ENCODE results near the gene LNX2. TPM values are rescaled to one million over a fixed set of nuclear protein-coding genes. Genes with fewer than 3 reads are reported as not detected.

LNX2 gene
- total and polyA plus RNA-seq, 4 donors: 2.6 to 10.3 (median 8.6) TPM

GRCh38 chr13:27505792-27506191, 114.5 kb downstream of the LNX2 start:
- Histone ChIP-seq H3K36me3 (ENCODE audit: control insufficient read depth in 1 of 2, insufficient read depth in 2 of 2, low read length in 1 of 2) (no peaks in the 10 kb centered on the region), H3K27me3 (ENCODE audit: control insufficient read depth in 1 of 2, insufficient read depth in 2 of 2, low read length in 1 of 2) (no peaks in the 10 kb centered on the region), H3K27ac (ENCODE audit: low read depth in 1 of 2, low read length in 2 of 2) (no peak overlapping the region), H3K4me1 (ENCODE audit: control insufficient read depth in 1 of 2, insufficient read depth in 2 of 2, low read length in 2 of 2) (no peaks in the 10 kb centered on the region), H3K9me3 (ENCODE audit: control insufficient read depth, low read length) (no peaks in the 10 kb centered on the region), H3K4me3 (ENCODE audit: low read length in 2 of 2) (no peak overlapping the region)
- 95 to 96% methylated on average over 3 of the region's 3 CpGs for WGBS, 2 donors
- ATAC-seq (ENCODE audit: low FRiP score) (no peak), DNase-seq (no peak)
- intact Hi-C loops (cut with DNase I): no loop called here

DNA sequence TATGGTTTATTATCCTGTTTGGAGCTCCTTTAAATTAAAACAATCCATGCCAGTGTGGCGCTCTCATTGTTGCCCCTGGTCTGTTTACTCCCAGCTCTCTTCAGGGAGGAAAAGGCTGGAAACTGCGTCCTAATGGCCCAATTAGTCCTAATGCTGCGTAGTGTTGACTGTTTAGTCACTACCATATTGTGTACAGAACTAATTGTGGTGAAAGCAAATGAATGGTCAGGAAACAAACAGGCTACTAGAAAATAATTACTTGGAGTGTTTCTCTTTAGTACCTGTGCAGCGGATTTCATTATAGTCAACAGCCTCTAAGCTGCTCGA, 115.5 kb downstream of the LNX2 start:
- H3K27me3 ChIP-seq (ENCODE audit: control insufficient read depth in 1 of 2, insufficient read depth in 2 of 2, low read length in 1 of 2): no peaks in the 10 kb centered on the region
- ATAC-seq (ENCODE audit: low FRiP score): no peak
- WGBS, 2 donors: 91 to 92% methylated on average over 5 of the region's 5 CpGs
- no peak overlapping the region for H3K4me3 ChIP-seq (ENCODE audit: low read length in 2 of 2)
- intact Hi-C loops (cut with DNase I): no loop called here
- H3K4me1 ChIP-seq (ENCODE audit: control insufficient read depth in 1 of 2, insufficient read depth in 2 of 2, low read length in 2 of 2): no peaks in the 10 kb centered on the region
- DNase-seq: no peak
- H3K36me3 ChIP-seq (ENCODE audit: control insufficient read depth in 1 of 2, insufficient read depth in 2 of 2, low read length in 1 of 2): no peaks in the 10 kb centered on the region
- H3K9me3 ChIP-seq (ENCODE audit: control insufficient read depth, low read length): no peaks in the 10 kb centered on the region
- no peak overlapping the region for H3K27ac ChIP-seq (ENCODE audit: low read depth in 1 of 2, low read length in 2 of 2)

DNA sequence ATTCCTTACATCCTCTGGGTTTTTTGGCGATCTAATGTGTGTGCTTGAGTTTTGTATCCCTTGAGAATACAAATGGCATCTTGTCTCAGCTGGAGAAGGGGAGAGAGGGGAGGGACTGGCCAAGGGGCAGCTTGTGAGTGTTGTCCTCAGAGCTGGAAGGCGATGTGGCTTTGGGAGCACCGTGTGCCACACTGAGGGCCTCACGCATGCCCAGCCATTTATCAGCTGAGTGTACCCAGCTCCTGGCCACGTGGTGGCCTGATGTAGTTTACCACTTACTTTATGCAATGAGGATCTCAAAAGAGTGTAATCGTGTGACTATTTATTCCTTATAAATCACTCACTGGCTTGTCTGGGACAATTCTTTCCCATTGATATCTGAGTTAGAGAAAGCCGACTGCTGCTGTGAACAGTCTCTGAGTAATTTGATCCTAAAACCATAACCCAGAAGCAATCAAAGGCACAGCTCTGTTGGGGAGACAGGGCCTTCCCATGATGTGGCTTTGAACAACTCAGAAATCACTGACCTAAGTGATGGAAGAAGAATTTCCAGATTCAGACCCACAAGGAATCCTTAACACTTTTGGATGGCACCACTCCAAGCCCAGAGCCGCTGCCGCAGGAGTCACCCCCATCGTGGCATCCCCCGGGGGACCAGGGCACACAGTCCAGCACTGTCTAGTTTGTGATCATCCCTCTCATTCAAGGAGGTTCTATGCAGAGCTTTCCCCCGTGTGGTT, 116.0 kb downstream of the LNX2 start:
- DNase-seq (no peak), ATAC-seq (ENCODE audit: low FRiP score) (no peak)
- 49 to 53% methylated on average over 12 of the region's 12 CpGs for whole genome bisulfite sequencing, 2 donors
- H3K4me3 ChIP-seq (ENCODE audit: low read length in 2 of 2): no peak overlapping the region
- intact Hi-C loops (cut with DNase I): no loop called here
- no peaks in the 10 kb centered on the region for H3K9me3 ChIP-seq (ENCODE audit: control insufficient read depth, low read length)
- H3K36me3 ChIP-seq (ENCODE audit: control insufficient read depth in 1 of 2, insufficient read depth in 2 of 2, low read length in 1 of 2): no peaks in the 10 kb centered on the region
- H3K27ac ChIP-seq (ENCODE audit: low read depth in 1 of 2, low read length in 2 of 2): no peak overlapping the region
- H3K27me3 ChIP-seq (ENCODE audit: control insufficient read depth in 1 of 2, insufficient read depth in 2 of 2, low read length in 1 of 2): no peaks in the 10 kb centered on the region
- H3K4me1 ChIP-seq (ENCODE audit: control insufficient read depth in 1 of 2, insufficient read depth in 2 of 2, low read length in 2 of 2): no peaks in the 10 kb centered on the region

GRCh38 chr13:27500806-27501534, 119.4 kb downstream of the LNX2 start:
- DNase-seq (no peak), ATAC-seq (ENCODE audit: low FRiP score) (no peak)
- Histone ChIP-seq H3K4me3 (ENCODE audit: low read length in 2 of 2) (no peak overlapping the region), H3K27me3 (ENCODE audit: control insufficient read depth in 1 of 2, insufficient read depth in 2 of 2, low read length in 1 of 2) (peaks cover 0 to 1% of the 10 kb centered on the region in 2 donors), H3K27ac (ENCODE audit: low read depth in 1 of 2, low read length in 2 of 2) (no peak overlapping the region), H3K9me3 (ENCODE audit: control insufficient read depth, low read length) (no peaks in the 10 kb centered on the region), H3K36me3 (ENCODE audit: control insufficient read depth in 1 of 2, insufficient read depth in 2 of 2, low read length in 1 of 2) (no peaks in the 10 kb centered on the region), H3K4me1 (ENCODE audit: control insufficient read depth in 1 of 2, insufficient read depth in 2 of 2, low read length in 2 of 2) (no peaks in the 10 kb centered on the region)
- WGBS, 2 donors: 62 to 75% methylated on average over 13 of the region's 13 CpGs
- intact Hi-C loops (cut with DNase I): no loop called here

DNA sequence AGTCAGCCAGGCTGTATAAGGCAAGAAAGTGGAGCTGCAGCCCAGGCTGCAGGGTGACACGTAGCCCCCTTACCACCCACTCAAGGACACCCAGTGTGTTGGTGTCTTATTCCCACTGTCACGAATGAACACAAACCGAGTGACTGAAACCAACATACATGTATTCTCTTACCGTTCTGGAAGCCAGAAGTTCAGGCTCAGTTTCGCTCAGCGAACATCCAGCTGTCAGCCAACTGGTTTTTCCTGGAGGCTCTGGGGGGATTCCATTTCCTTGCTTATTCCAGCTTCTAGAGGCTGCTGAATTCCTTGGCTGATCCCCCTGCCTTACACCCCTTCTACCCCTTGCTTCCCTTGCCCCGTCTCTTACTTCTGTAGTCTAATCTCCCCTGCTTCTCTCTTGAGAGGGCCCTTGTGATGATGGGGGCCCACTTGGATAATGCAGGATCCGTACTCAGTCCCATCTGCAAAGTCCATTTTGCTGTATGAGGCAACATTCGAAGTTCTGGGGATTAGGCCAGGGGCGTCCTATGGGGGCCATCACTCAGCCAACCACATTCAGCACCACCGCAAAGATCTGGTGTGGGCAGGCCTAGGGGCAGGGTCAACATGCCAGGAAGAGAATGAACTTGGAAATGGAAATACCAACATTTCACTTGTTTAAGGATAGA, 122.6 kb downstream of the LNX2 start:
- H3K9me3 ChIP-seq (ENCODE audit: control insufficient read depth, low read length): no peaks in the 10 kb centered on the region
- no peaks in the 10 kb centered on the region for H3K4me1 ChIP-seq (ENCODE audit: control insufficient read depth in 1 of 2, insufficient read depth in 2 of 2, low read length in 2 of 2)
- DNase-seq (no peak), ATAC-seq (ENCODE audit: low FRiP score) (no peak)
- H3K36me3 ChIP-seq (ENCODE audit: control insufficient read depth in 1 of 2, insufficient read depth in 2 of 2, low read length in 1 of 2): no peaks in the 10 kb centered on the region
- H3K27me3 ChIP-seq (ENCODE audit: control insufficient read depth in 1 of 2, insufficient read depth in 2 of 2, low read length in 1 of 2): peaks cover 0 to 1% of the 10 kb centered on the region in 2 donors
- H3K27ac ChIP-seq (ENCODE audit: low read depth in 1 of 2, low read length in 2 of 2): no peak overlapping the region
- WGBS, 2 donors: 84 to 86% methylated on average over 11 of the region's 11 CpGs
- no peak overlapping the region for H3K4me3 ChIP-seq (ENCODE audit: low read length in 2 of 2)
- intact Hi-C loops (cut with DNase I): no loop called here

- DNase-seq (no peak), ATAC-seq (ENCODE audit: low FRiP score) (no peak)
- 64 to 69% methylated on average over 10 of the region's 10 CpGs for WGBS, 2 donors
- Histone ChIP-seq H3K36me3 (ENCODE audit: control insufficient read depth in 1 of 2, insufficient read depth in 2 of 2, low read length in 1 of 2) (no peaks in the 10 kb centered on the region), H3K4me3 (ENCODE audit: low read length in 2 of 2) (no peak overlapping the region), H3K27me3 (ENCODE audit: control insufficient read depth in 1 of 2, insufficient read depth in 2 of 2, low read length in 1 of 2) (peaks cover 0 to 1% of the 10 kb centered on the region in 2 donors), H3K27ac (ENCODE audit: low read depth in 1 of 2, low read length in 2 of 2) (no peak overlapping the region), H3K9me3 (ENCODE audit: control insufficient read depth, low read length) (no peaks in the 10 kb centered on the region), H3K4me1 (ENCODE audit: control insufficient read depth in 1 of 2, insufficient read depth in 2 of 2, low read length in 2 of 2) (no peaks in the 10 kb centered on the region)
- intact Hi-C loops (cut with DNase I): no loop called here
Measured at GRCh38 chr13:27496536-27497273, 123.6 kb downstream of the LNX2 start.

DNA sequence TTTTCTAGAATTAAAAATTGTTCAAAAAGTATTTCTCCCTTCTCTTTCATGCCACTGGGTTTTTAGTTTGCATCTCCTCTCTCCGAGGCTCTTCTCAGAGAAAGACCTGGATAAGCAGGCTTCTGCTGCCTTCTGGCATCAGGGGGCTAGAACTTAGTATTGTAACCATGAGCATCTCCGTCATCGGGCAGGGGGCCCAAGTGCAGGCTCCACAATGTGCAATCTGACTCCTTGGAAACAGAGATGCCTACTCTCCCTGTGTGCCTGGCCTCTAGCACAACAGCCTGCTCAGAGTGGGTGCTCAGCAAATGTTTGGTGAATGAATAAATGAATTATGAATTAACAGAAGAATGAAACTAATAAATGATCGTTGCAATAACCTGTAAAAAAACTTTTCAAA, 124.3 kb downstream of the LNX2 start:
- H3K36me3 ChIP-seq (ENCODE audit: control insufficient read depth in 1 of 2, insufficient read depth in 2 of 2, low read length in 1 of 2): no peaks in the 10 kb centered on the region
- ATAC-seq (ENCODE audit: low FRiP score) (no peak), DNase-seq (no peak)
- no peaks in the 10 kb centered on the region for H3K9me3 ChIP-seq (ENCODE audit: control insufficient read depth, low read length)
- 65 to 68% methylated on average over 4 of the region's 4 CpGs for WGBS, 2 donors
- H3K4me1 ChIP-seq (ENCODE audit: control insufficient read depth in 1 of 2, insufficient read depth in 2 of 2, low read length in 2 of 2): no peaks in the 10 kb centered on the region
- intact Hi-C loops (cut with DNase I): no loop called here
- no peak overlapping the region for H3K27ac ChIP-seq (ENCODE audit: low read depth in 1 of 2, low read length in 2 of 2)
- H3K27me3 ChIP-seq (ENCODE audit: control insufficient read depth in 1 of 2, insufficient read depth in 2 of 2, low read length in 1 of 2): peaks cover 0 to 1% of the 10 kb centered on the region in 2 donors
- no peak overlapping the region for H3K4me3 ChIP-seq (ENCODE audit: low read length in 2 of 2)

Data from aorta (tissue), 5 donors.